DND-41 (cell line): ENCODE data around the gene RFX2.

Experiments
- ATAC-seq: fragments of 200-7000 bp; cut with Tn5 transposase; 3 replicates; pipeline ENCODE4 v1.9.1; 2021; ENCODE audit warnings: low read depth; ENCODE audit not compliant: insufficient read depth
- DNase-seq: peaks from one replicate; pipeline ENCODE4 v3.0.0-alpha.2; 2020
- H2AFZ ChIP-seq: 2 replicates; pipeline ENCODE4 v1.6.0; 2012; ENCODE audit warnings: low read depth, low read length
- H3K27ac ChIP-seq: 2 replicates; pipeline ENCODE4 v1.5.1; 2012; ENCODE audit warnings: low read length, inconsistent platforms
- H3K27me3 ChIP-seq: fragments of 200-600 bp; sonication (generic); 2 replicates; pipeline ENCODE4 v1.6.0; 2012; ENCODE audit warnings: low read length, mild to moderate bottlenecking, inconsistent platforms; ENCODE audit not compliant: insufficient read depth, poor library complexity
- H3K36me3 ChIP-seq: 2 replicates; pipeline ENCODE4 v1.5.1; 2012; ENCODE audit warnings: low read length, inconsistent platforms; ENCODE audit not compliant: insufficient read depth
- H3K4me1 ChIP-seq: 2 replicates; pipeline ENCODE4 v1.5.1; 2012; ENCODE audit warnings: mild to moderate bottlenecking, low read length; ENCODE audit not compliant: insufficient read depth
- H3K4me2 ChIP-seq: 2 replicates; pipeline ENCODE4 v1.6.0; 2012; ENCODE audit warnings: mild to moderate bottlenecking, moderate library complexity, low read length, inconsistent platforms; ENCODE audit not compliant: insufficient read depth
- H3K4me3 ChIP-seq, 2 experiments: fragments of 200-600 bp in 1 of 2; shearing (Covaris generic) in 1 of 2; 2 replicates each; pipeline ENCODE4 v1.5.1; 2012 to 2016; ENCODE audit warnings: inconsistent platforms in 2 of 2, low read length in 2 of 2, mild to moderate bottlenecking in 2 of 2, low read depth in 1 of 2, moderate library complexity in 1 of 2
- H3K79me2 ChIP-seq: 2 replicates; pipeline ENCODE4 v1.6.0; 2012; ENCODE audit warnings: low read length, inconsistent platforms; ENCODE audit not compliant: insufficient read depth
- H3K9ac ChIP-seq: 2 replicates; pipeline ENCODE4 v1.6.0; 2012; ENCODE audit warnings: low read depth, mild to moderate bottlenecking, inconsistent platforms, low read length, moderate library complexity
- H3K9me3 ChIP-seq: 2 replicates; pipeline ENCODE4 v1.5.1; 2012; ENCODE audit warnings: low read length, moderate library complexity, mild to moderate bottlenecking, inconsistent platforms; ENCODE audit not compliant: insufficient read depth, severe bottlenecking
- H4K20me1 ChIP-seq: 2 replicates; pipeline ENCODE4 v1.6.0; 2012; ENCODE audit warnings: low read length; ENCODE audit not compliant: insufficient read depth
- CTCF ChIP-seq: IDR thresholded peaks from 2 replicates; pipeline ENCODE4 v1.5.1; 2012; ENCODE audit warnings: borderline replicate concordance, low read length, moderate library complexity, mild to moderate bottlenecking; ENCODE audit not compliant: poor library complexity, severe bottlenecking; ENCODE audit errors: extremely low read depth
- EZH2 ChIP-seq: IDR thresholded peaks from 3 replicates; pipeline ENCODE4 v1.6.1; 2012; ENCODE audit warnings: borderline replicate concordance, low read depth, mild to moderate bottlenecking, moderate library complexity, low read length, inconsistent platforms; ENCODE audit not compliant: severe bottlenecking

Gene RFX2

GRCh38 chr19:5950741-5951140, 159.6 kb downstream of the RFX2 start:
- Histone ChIP-seq H3K4me3 (no peak overlapping the region), H3K9ac (no peak overlapping the region), H4K20me1 (peaks cover 95% of the 10 kb centered on the region), H3K27me3 (no peaks in the 10 kb centered on the region), H3K4me2 (no peak overlapping the region), H3K27ac (no peak overlapping the region), H2AFZ (no peak overlapping the region), H3K36me3 (peaks cover 54% of the 10 kb centered on the region), H3K9me3 (no peaks in the 10 kb centered on the region), H3K79me2 (peaks cover 100% of the 10 kb centered on the region), H3K4me1 (peaks cover 32% of the 10 kb centered on the region)
- ATAC-seq = no peak
- no peak for DNase-seq
- no peak for TF ChIP-seq EZH2
- TF ChIP-seq CTCF = no peak

GRCh38 chr19:5949792-5950305, 160.5 kb downstream of the RFX2 start:
- Histone ChIP-seq H3K4me1 (peaks cover 26% of the 10 kb centered on the region), H3K27me3 (no peaks in the 10 kb centered on the region), H3K4me3 (no peak overlapping the region), H3K4me2 (no peak overlapping the region), H3K27ac (no peak overlapping the region), H2AFZ (no peak overlapping the region), H3K79me2 (peaks cover 100% of the 10 kb centered on the region), H3K9ac (no peak overlapping the region), H4K20me1 (peaks cover 95% of the 10 kb centered on the region), H3K36me3 (peaks cover 59% of the 10 kb centered on the region), H3K9me3 (no peaks in the 10 kb centered on the region)
- ATAC-seq (no peak), DNase-seq (no peak)
- TF ChIP-seq EZH2 = no peak
- TF ChIP-seq CTCF = no peak

GRCh38 chr19:5948752-5949564, 161.3 kb downstream of the RFX2 start:
- DNase-seq (no peak), ATAC-seq (peak; percentile 33; the same call in 1 of the 3 replicates)
- peak overlapping the region; percentile 40; the same call in 1 of the 2 replicates for H3K27ac ChIP-seq
- H3K9ac ChIP-seq = no peak overlapping the region
- peaks cover 59% of the 10 kb centered on the region for H3K36me3 ChIP-seq
- peaks cover 95% of the 10 kb centered on the region for H4K20me1 ChIP-seq
- peaks cover 17% of the 10 kb centered on the region for H3K4me1 ChIP-seq
- peaks cover 100% of the 10 kb centered on the region for H3K79me2 ChIP-seq
- H3K4me3 ChIP-seq = no peak overlapping the region
- H2AFZ ChIP-seq = no peak overlapping the region
- no peak overlapping the region for H3K4me2 ChIP-seq
- no peaks in the 10 kb centered on the region for H3K9me3 ChIP-seq
- H3K27me3 ChIP-seq = no peaks in the 10 kb centered on the region
- no peak for TF ChIP-seq EZH2
- no peak for TF ChIP-seq CTCF
